Stimulated activated CD8-positive, alpha-beta memory T cell treated with anti-CD3 and anti-CD28 coated beads, Interleukin-12 subunit alpha, Interleukin-12 subunit beta, amount 100 ng/mL, for 24 hours (primary cell): ENCODE results near the gene AP5B1.
"Not testable (repeated sequence)": the region's sequence is repeated elsewhere in the genome, so short reads cannot be mapped to it uniquely, and the experiment has no call there.

Experiments
- DNase-seq: peaks from one replicate; pipeline ENCODE4 v3.0.0-alpha.2; 2020; ENCODE audit errors: extremely low read depth

Gene AP5B1

DNA sequence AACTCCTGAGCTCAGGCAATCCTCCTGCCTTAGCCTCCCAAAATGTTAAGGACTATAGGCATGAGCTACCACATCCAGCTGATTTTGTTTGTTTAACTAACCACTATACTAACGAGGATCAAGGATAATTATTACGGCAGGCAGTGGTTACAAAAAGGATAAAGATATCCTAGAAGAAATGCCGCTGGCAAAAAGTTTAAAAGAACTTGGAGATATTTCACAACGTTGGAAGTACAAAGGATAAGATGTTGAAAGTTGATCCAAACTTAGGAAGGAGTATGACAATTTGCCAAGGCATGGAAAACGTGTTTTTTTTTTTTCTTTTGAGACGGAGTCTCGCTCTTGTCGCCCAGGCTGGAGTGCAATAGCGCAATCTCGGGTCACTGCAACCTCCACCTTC lies 13.4 kb downstream of the AP5B1 start:
- no peak for DNase-seq

DNA sequence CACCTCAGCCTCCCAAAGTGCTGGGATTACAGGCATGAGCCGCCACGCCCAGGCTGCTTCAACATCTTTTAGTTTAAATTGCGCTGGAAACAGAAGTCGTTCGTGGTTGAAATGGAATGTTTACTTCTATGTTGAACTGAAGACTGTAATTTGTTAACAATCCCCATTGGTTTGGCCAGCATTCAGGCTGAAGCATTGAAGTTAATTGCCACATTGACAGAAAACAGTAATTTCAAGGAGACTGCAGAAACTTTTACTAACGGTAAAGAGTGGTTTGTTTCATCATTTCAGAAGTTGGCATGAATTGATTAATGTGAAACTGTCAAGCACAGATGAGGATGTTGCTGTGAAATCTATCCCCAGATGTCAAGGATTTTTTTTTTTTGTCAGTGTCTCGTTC lies 14.2 kb downstream of the AP5B1 start:
- no peak for DNase-seq

DNA sequence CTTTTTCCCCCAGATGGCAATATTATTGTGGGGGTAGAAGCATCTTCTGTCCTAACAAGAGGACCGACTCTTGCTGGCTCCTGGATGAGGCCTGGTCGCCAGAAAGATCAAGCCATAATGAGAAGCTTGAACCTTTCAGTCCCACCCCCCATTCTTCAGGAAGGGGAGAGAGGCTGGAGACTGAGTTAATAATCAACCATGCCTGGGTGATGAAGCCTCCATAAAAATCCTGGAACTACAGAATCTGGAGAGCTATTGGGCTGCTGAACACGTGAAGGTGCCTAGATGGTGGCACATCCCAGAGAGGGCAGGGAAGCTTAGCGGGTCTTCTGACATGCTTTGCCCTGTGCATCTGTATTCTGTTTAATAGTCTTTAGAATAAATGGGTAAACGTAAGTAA lies 16.3 kb downstream of the AP5B1 start:
- DNase-seq = no peak

DNA sequence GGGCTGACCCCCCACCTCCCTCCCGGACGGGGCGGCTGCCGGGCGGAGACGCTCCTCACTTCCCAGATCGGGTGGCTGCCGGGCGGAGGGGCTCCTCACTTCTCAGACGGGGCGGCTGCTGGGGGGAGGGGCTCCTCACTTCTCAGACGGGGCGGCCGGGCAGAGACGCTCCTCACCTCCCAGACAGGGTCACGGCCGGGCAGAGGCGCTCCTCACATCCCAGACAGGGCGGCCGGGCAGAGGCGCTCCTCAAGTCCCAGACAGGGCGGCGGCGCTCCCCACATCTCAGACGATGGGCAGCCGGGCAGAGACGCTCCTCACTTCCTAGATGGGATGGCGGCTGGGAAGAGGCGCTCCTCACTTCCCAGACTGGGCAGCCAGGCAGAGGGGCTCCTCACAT lies 18.0 kb downstream of the AP5B1 start:
- not testable (repeated sequence) for DNase-seq

DNA sequence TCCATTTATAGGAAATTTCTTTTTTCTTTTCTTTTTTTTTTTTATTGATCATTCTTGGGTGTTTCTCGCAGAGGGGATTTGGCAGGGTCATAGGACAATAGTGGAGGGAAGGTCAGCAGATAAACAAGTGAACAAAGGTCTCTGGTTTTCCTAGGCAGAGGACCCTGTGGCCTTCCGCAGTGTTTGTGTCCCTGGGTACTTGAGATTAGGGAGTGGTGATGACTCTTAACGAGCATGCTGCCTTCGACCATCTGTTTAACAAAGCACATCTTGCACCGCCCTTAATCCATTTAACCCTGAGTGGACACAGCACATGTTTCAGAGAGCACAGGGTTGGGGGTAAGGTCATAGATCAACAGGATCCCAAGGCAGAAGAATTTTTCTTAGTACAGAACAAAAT lies 18.6 kb downstream of the AP5B1 start:
- DNase-seq = not testable (repeated sequence)

DNA sequence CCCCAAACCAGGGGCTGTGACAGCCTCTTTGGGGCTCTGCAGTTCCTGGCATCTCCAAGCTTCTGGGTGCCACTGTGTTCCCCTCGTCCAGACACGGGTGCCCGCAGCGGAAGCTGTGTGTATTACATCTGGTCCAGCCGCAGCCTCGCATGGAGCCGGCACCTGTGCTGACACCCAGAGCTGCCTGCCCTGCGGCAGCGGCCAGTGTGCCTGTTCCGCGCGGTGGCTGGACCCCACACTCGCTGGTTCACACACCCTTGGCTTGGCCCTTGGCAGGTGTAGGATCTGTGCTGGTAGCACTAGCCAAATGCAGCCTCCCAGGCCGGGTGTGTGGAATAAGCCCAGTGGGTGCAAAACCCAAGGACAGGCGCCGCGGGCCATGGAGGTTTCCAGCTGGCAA lies 35.7 kb downstream of the AP5B1 start:
- DNase-seq = no peak

DNA sequence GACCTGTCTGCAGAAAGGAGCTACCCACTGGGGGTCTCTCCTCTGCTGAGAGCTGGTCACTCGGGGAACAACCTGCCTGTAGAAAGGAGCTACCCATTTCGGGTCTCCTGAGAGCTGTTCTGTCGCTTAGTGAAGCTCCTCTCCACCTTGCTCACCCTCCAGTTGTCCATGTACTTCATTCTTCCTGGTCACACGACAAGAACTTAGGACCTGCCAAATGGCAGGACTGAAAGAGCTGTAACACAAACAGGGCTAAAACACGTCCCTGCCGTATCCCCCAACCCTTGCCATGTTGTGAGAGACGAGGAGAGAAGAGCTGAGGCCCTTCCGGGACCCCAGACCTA lies 36.1 kb downstream of the AP5B1 start:
- no peak for DNase-seq

DNA sequence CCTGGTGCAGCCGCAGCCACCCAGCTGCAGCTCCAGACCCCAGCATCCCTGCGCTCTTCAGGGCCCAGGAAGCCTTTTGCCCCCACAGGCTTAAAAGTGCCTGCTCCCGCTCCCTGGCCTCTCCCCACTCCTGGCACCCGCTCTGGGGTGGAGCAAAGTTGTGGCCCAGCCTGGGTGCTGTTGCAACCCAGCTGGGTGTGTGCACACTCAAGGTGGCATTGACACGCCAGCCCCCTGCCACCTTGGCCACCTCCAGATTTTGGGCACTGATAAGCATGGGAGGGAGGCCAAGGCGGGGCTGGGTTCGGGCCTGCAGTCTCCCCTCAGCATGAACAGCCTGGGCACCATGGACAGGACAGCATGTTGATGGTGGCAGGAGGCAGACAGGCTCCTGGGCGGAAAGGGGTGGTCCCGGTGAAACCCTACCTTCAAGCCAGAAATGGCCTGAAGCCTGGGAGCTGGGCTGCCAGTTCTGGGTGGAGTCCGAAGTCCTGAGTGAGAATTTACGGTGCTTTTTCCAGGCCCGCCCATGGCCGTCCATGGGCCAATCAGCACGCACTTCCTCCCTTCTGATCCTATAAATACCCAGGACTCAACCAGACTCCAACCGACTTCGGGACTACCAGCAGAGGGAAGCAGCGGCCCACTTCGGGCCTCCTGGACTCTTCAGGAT lies 36.6 kb downstream of the AP5B1 start:
- no peak for DNase-seq

DNA sequence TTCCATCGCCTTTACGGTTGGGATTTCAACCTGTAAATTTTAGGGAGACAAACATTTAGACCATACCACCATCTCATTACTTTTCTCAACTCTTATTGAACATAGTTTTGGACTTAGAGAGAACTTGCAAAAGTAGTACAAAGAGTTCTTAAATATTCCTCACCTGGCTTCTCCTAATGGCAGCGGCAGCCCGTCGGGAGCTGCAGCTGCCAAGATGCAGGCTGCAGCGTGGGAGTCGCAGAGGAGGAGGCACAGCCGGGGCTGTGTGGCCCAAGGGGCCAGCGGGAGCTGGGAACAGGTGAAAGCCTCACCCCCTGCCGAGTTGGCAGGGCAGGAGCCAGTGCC lies 37.1 kb downstream of the AP5B1 start:
- DNase-seq = no peak

DNA sequence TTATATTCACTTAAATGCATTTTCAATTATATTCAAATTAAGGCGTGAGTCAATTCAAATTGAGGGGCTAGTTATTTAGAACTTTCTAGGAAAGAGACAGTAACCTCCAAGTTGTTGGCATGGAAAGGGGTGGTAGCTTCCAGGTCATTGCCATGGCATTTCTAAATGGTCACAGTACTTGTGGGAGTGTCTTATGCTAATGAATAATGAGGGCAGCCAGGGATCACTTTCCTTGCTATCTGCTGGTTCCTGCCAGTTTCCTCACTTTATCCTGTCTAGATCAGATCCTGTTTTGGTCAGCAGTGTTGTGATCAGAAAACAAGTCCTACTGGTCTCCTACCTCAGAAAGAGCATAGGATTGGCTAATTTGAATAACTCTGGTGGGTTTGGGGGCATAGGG lies 38.4 kb downstream of the AP5B1 start:
- DNase-seq = no peak

DNA sequence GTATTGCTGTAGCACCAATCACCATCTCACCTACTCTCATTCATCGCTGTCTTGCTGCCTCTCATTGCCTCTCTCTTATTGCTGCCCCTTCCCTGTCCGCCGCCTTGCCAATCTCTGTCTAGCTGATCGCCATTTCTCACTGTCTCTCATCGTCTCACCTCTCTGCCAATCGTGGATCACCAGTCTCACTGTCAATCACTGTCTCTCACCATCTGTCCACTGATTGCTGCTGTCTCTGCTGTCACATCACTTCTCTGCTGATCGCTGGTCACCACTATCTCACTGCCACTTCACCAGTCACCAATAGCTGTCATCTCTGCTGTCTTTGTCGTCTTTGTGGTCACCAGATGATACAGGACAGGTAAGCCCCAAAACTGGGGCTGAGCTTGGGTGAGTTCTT lies 39.6 kb downstream of the AP5B1 start:
- DNase-seq = no peak

DNA sequence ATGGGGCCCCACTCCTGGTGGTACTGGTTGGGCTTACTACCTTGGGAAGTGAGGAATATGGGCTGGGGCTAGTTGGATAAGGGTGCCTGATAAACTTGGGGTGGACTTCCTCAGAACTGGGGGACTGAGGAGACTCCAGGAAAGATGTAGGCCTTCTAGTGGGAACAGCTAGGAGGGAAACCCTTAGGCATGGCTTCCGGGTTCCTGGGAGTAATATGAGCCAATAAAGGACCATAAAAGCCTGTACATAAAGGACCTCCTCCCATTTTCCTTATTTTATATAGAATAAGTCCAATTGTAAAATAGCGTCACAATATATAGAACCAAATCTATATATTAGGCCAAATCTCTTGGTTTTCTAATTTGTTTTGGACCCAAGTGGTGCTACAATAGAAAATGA lies 41.8 kb downstream of the AP5B1 start:
- no peak for DNase-seq

DNA sequence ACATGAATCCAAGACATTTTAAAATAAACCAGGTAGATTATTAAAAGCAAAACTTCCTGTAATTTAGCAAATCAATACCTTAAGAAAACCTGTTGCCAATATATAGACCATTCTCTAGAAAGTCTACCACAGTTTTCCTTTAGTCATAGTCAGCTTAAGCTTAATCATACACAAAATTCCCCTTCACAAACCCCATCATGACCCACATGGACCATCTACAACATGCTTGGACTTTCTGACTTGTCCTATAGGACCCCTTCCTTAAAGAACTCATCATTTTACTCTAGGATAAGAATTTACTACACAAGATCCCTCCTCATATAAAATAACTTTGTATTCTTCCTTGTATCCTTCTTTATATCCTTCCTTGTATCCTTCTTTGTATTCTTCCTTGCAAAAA lies 44.0 kb downstream of the AP5B1 start:
- DNase-seq = no peak

DNA sequence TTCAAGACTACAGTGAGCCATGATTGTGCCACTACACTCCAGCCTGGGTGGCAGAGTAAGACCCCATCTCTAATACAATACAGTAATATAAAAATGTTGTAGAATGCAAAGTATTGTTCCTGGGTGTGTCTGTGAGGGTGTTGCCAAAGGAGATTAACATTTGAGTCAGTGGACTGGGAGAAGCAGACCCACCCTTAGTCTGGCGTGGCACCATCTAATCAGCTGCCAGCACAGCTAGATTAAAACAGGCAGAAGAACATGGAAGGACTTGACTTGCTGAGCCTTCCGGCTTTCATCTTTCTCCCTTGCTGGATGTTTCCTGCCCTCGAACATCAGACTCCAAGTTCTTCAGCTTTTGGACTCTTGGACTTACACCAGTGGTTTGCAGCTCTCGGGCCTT lies 45.7 kb downstream of the AP5B1 start:
- DNase-seq = not testable (repeated sequence)

DNA sequence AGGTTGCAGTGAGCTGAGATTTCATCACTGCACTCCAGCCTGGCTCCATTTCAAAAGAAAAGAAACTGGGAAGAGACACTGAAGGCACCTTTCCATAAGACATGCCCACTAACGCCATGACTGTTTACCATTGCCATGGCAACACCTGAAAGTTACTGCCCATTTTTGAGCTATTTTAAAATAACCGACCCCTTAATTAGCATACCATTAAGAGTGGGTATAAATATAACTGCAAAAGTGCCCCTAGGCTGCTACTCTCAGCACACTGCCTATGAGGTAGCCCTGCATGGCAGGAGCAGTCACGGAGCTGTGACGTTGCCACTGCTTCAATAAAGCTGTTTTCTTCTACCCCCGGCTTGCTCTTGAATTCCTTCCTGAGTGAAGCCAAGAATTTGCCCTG lies 50.3 kb downstream of the AP5B1 start:
- no peak for DNase-seq

DNA sequence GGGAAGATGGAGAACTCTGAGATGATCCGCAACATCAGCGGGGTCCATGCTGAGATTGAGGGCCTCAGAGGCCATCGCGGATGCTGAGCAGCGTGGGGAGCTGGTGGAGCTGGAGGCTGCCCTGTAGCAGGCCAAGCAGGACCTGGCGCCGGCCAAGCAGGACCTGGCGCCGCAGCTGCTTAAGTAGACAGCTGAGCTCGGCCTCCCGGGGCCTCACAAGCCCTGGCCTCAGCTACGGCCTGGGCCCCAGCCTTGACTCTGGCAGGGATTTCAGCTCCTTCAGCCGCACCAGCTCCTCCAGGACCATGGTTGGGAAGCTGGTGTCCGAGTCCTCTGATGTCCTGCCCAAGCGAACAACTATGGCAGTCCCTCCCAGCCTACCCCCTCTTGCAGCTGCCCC lies 52.9 kb downstream of the AP5B1 start:
- no peak for DNase-seq

DNA sequence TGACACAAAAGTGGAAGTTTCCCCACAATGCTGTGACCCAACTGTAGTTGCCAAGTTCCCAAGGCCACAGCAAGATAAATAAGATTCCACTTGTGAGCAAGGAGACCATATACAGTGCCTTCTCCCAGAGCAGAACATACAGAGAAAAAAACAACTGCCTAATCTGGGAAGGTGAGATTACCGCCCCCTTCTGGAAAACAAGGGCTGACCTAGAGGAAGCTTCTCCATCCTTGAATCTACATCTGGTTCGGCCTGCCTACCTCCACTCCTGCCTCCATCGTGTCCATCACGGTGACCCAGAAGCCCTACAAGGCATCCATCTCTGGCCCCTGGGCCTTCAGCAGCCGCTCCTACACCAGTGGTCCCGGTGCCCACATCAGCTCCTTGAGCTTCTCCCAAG lies 54.1 kb downstream of the AP5B1 start:
- no peak for DNase-seq
